GM12878 (cell line): ENCODE data around the gene BMPR1B. TPM values are rescaled to one million over a fixed set of nuclear protein-coding genes. Genes with fewer than 3 reads are reported as not detected.

ENCODE experiments used
- ATAC-seq: fragments of 200-7000 bp; cut with Tn5 transposase; 3 replicates; pipeline ENCODE4 v1.9.1; 2020; ENCODE audit warnings: mild to moderate bottlenecking, moderate library complexity
- BruUV-seq: library from RNA; stranded (reverse); fragments of 400-500 nt; replicated peaks from 2 replicates; lab custom pipeline; 2021; lab: Mats Ljungman, UMichigan
- CTCF ChIA-PET: fragments of 300-600 bp; sonication (Branson Sonifier 250); formaldehyde crosslinking; extraction: SDS; loops from one replicate; lab custom pipeline; 2021; ENCODE audit warnings: inconsistent platforms; lab: Yijun Ruan, JAX
- POLR2A ChIA-PET: fragments of 350-600 bp; formaldehyde crosslinking; extraction: SDS; loops from one replicate; lab custom pipeline; 2021; ENCODE audit warnings: inconsistent platforms; lab: Charles Lee
- RAD21 ChIA-PET: fragments of 300-600 bp; sonication (Branson Sonifier 250); formaldehyde crosslinking; loops from one replicate; lab custom pipeline; 2023; ENCODE audit warnings: antibody characterized with exemption; ENCODE audit not compliant: unreplicated experiment; lab: Charles Lee
- SMC1A ChIA-PET: fragments of 300-600 bp; sonication (Branson Sonifier 250); formaldehyde crosslinking; loops from one replicate; lab custom pipeline; 2023; ENCODE audit not compliant: unreplicated experiment, uncharacterized antibody; lab: Charles Lee
- DNase-seq: peaks from one replicate; pipeline ENCODE4 v3.0.0-alpha.2; 2011; ENCODE audit warnings: low read depth, low spot score
- FAIRE-seq: peaks from 3 replicates; lab custom pipeline; 2011; peaks lifted over from hg19 to GRCh38; lab: Jason Lieb, UNC
- H2AFZ ChIP-seq: 2 replicates; pipeline ENCODE4 v1.6.0; 2011; ENCODE audit warnings: low read depth, low read length, control low read depth; ENCODE audit not compliant: control insufficient read depth
- H3K27ac ChIP-seq: 2 replicates; pipeline ENCODE4 v1.5.1; 2011; ENCODE audit warnings: control low read depth; ENCODE audit not compliant: control insufficient read depth, insufficient read depth
- H3K27me3 ChIP-seq, 2 experiments: replicated peaks in 1 of 2; 2 replicates each; pipeline versions ENCODE4 v1.6.0 to v1.6.1; 2011; ENCODE audit warnings: low read length in 1 of 2; ENCODE audit not compliant: control insufficient read depth in 2 of 2, insufficient read depth in 2 of 2
- H3K36me3 ChIP-seq, 2 experiments: 2 replicates each; pipeline ENCODE4 v1.5.1; 2011; ENCODE audit warnings: low read length in 1 of 2; ENCODE audit not compliant: control insufficient read depth in 2 of 2, insufficient read depth in 2 of 2
- H3K4me1 ChIP-seq: 2 replicates; pipeline ENCODE4 v1.6.1; 2011; ENCODE audit warnings: mild to moderate bottlenecking, low read length, moderate library complexity, mixed read lengths; ENCODE audit not compliant: control insufficient read depth, insufficient read depth
- H3K4me2 ChIP-seq: 2 replicates; pipeline ENCODE4 v1.6.0; 2011; ENCODE audit warnings: control low read depth; ENCODE audit not compliant: control insufficient read depth, insufficient read depth
- H3K4me3 ChIP-seq: fragments of 200-600 bp; sonication (generic); 2 replicates; pipeline ENCODE4 v1.5.1; 2016
- H3K79me2 ChIP-seq: 2 replicates; pipeline ENCODE4 v1.6.0; 2011; ENCODE audit warnings: low read length; ENCODE audit not compliant: control insufficient read depth, insufficient read depth
- H3K9ac ChIP-seq: 2 replicates; pipeline ENCODE4 v1.8.0; 2011; ENCODE audit warnings: low read length, control low read depth, mixed read lengths; ENCODE audit not compliant: control insufficient read depth, insufficient read depth
- H3K9me3 ChIP-seq: replicated peaks from 3 replicates; pipeline ENCODE4 v1.5.1; 2011; ENCODE audit warnings: mild to moderate bottlenecking, low read length; ENCODE audit not compliant: control insufficient read depth, insufficient read depth
- H4K20me1 ChIP-seq: 2 replicates; pipeline ENCODE4 v1.6.0; 2011; ENCODE audit not compliant: control insufficient read depth, insufficient read depth
- BHLHE40 ChIP-seq, 2 experiments: fragments of 450-650 bp in 1 of 2; IDR thresholded peaks; 2 replicates each; pipeline ENCODE4 v1.6.1; 2011 to 2017; ENCODE audit warnings: low read depth in 2 of 2, borderline replicate concordance in 1 of 2, improper control_type of control experiment in 1 of 2, low read length in 1 of 2, mild to moderate bottlenecking in 1 of 2
- FOS ChIP-seq: IDR thresholded peaks from 3 replicates; pipeline ENCODE4 v1.6.1; 2011; ENCODE audit warnings: borderline replicate concordance; ENCODE audit not compliant: insufficient read length; ENCODE audit errors: extremely low read depth
- HCFC1 ChIP-seq: fragments of 150-350 bp; IDR thresholded peaks from 2 replicates; pipeline ENCODE4 v1.6.1; 2014; ENCODE audit warnings: low read length
- HDGF ChIP-seq: fragments of 450-650 bp; IDR thresholded peaks from 2 replicates; pipeline ENCODE4 v1.6.1; 2016; ENCODE audit warnings: antibody characterized with exemption
- NBN ChIP-seq: fragments of 450-650 bp; IDR thresholded peaks from 2 replicates; pipeline ENCODE4 v1.6.1; 2016
- POLR2AphosphoS5 ChIP-seq: IDR thresholded peaks from 2 replicates; pipeline ENCODE4 v1.6.1; 2011; ENCODE audit warnings: mild to moderate bottlenecking, low read length, inconsistent platforms
- RAD21 ChIP-seq: IDR thresholded peaks from 2 replicates; pipeline ENCODE4 v1.6.1; 2011; ENCODE audit warnings: mild to moderate bottlenecking, low read depth, low read length, moderate library complexity; ENCODE audit not compliant: insufficient read depth
- SMC3 ChIP-seq: IDR thresholded peaks from 2 replicates; pipeline ENCODE4 v1.6.1; 2011; ENCODE audit warnings: low read length, improper control_type of control experiment, borderline replicate concordance
- ZNF384 ChIP-seq: IDR thresholded peaks from 2 replicates; pipeline ENCODE4 v1.6.1; 2012; ENCODE audit warnings: low read depth, mild to moderate bottlenecking, low read length, improper control_type of control experiment, borderline replicate concordance
- WGBS: methylation state at CpG from one replicate; pipeline ENCODE4 v1.1.6; 2016; ENCODE audit warnings: low lambda C conversion rate; ENCODE audit not compliant: insufficient replicate concordance, insufficient coverage; ENCODE audit errors: missing lambda C conversion rate; 5-methylcytosine and 5-hydroxymethylcytosine counted together
- in situ Hi-C: fragments of 300-500 bp; cut with MboI; formaldehyde crosslinking; loops from 9 replicates; pipeline ENCODE4 v1.14.3; 2018; ENCODE audit warnings: mixed read lengths
- intact Hi-C: fragments of 100-400 bp; cut with micrococcal nuclease; formaldehyde crosslinking; loops from one replicate; pipeline ENCODE4 v1.14.2; 2022; ENCODE audit not compliant: unreplicated experiment
- polyA plus RNA-seq, 11 experiments: library from polyadenylated mRNA; depleted of rRNA in 4 of 11; unstranded in 6 of 11; stranded (reverse) in 5 of 11; fragments of >200 nt; fragmentation: Nextera tagmentation in 4 of 11; fragmentation: Illumina TruSeq in 1 of 11; extraction: Ambion mirVana in 4 of 11; extraction: Trizol in 1 of 11; gene quantifications; 1 replicate in 1 of 11; 2 replicates in 10 of 11; pipeline versions ENCODE4 v1.2.1 to v1.2.3, GENCODE V29; 2011 to 2016; ENCODE audit warnings: inconsistent platforms in 2 of 11, missing spikeins in 2 of 11, low read depth in 1 of 11
- total RNA-seq, 4 experiments: library from RNA; depleted of rRNA in 3 of 4; stranded (reverse); fragments of >200 nt in 3 of 4; fragmentation: Illumina TruSeq in 1 of 4; extraction: Trizol in 1 of 4; gene quantifications; 2 replicates each; pipeline versions ENCODE4 v1.2.1 to v1.2.3, GENCODE V29; 2013 to 2021
- TF ChIP-seq, protein P1 (sequence below): fragments of 150-350 bp; IDR thresholded peaks from 2 replicates; pipeline ENCODE4 v1.6.1; 2016; ENCODE audit warnings: low read depth, low read length
- TF ChIP-seq, protein P2 (sequence below), 3 experiments: IDR thresholded peaks in 2 of 3; conservative IDR thresholded peaks in 1 of 3; 2 replicates each; pipeline ENCODE4 v1.5.1; 2011; ENCODE audit warnings: low read depth in 3 of 3, low read length in 3 of 3, mild to moderate bottlenecking in 3 of 3, control low read depth in 2 of 3, moderate library complexity in 2 of 3, inconsistent platforms in 1 of 3, mixed read lengths in 1 of 3; ENCODE audit not compliant: control insufficient read depth in 2 of 3, insufficient read depth in 1 of 3; ENCODE audit errors: extremely low read depth in 1 of 3
- TF ChIP-seq, protein P3 (sequence below): IDR thresholded peaks from 2 replicates; pipeline ENCODE4 v1.6.1; 2011; ENCODE audit warnings: low read depth, low read length, improper control_type of control experiment, borderline replicate concordance

Gene BMPR1B
- total and polyA plus RNA-seq, 10 of the 15 experiments (the other 5 are each of a cell fraction or from before 2014, with no cell fraction given) = not detected

DNA sequence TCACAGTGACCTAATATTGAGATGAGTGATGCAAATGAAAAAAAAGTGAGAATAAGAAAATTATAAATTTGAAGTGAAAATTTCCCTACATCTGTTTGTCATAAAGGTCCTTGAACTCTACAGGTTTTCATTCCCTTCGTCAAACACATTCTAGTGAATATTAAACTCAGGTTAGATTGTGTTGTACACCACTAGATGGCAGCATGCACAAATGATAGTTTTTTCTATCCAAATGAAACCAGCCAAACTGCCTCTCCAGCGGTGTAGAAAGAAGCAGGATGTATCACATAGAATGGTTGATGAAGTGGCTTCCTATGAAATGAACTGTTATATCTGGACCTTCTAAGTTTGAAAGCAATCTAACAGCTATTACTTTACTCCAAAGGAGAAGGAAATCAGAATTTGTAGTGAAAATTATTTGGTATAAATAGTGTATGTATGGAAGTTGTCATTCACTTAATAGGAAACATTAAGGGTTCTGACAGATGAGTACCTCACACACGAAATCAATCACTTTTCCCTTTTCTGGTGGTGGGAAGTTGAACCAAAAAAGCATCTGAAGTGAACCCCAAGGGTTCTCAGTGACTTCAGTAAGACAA, 408.3 kb downstream of the BMPR1B start:
- no peak overlapping the region for H2AFZ ChIP-seq
- TF ChIP-seq, protein P1, sequence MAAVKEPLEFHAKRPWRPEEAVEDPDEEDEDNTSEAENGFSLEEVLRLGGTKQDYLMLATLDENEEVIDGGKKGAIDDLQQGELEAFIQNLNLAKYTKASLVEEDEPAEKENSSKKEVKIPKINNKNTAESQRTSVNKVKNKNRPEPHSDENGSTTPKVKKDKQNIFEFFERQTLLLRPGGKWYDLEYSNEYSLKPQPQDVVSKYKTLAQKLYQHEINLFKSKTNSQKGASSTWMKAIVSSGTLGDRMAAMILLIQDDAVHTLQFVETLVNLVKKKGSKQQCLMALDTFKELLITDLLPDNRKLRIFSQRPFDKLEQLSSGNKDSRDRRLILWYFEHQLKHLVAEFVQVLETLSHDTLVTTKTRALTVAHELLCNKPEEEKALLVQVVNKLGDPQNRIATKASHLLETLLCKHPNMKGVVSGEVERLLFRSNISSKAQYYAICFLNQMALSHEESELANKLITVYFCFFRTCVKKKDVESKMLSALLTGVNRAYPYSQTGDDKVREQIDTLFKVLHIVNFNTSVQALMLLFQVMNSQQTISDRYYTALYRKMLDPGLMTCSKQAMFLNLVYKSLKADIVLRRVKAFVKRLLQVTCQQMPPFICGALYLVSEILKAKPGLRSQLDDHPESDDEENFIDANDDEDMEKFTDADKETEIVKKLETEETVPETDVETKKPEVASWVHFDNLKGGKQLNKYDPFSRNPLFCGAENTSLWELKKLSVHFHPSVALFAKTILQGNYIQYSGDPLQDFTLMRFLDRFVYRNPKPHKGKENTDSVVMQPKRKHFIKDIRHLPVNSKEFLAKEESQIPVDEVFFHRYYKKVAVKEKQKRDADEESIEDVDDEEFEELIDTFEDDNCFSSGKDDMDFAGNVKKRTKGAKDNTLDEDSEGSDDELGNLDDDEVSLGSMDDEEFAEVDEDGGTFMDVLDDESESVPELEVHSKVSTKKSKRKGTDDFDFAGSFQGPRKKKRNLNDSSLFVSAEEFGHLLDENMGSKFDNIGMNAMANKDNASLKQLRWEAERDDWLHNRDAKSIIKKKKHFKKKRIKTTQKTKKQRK = no peak
- TF ChIP-seq RAD21 (peak; percentile 74), ZNF384 (0 out of 2 replicates have a peak, but pooled peaks have one; percentile 18), HDGF (no peak), NBN (no peak), SMC3 (peak; percentile 68), BHLHE40 (IDR thresholded peaks at IDR 0.05; ENCODE audit: borderline replicate concordance in 1 of 2, low read depth in 2 of 2, low read length in 1 of 2) (no peak), POLR2AphosphoS5 (no peak), FOS (no peak), HCFC1 (no peak)
- TF ChIP-seq, protein P2, sequence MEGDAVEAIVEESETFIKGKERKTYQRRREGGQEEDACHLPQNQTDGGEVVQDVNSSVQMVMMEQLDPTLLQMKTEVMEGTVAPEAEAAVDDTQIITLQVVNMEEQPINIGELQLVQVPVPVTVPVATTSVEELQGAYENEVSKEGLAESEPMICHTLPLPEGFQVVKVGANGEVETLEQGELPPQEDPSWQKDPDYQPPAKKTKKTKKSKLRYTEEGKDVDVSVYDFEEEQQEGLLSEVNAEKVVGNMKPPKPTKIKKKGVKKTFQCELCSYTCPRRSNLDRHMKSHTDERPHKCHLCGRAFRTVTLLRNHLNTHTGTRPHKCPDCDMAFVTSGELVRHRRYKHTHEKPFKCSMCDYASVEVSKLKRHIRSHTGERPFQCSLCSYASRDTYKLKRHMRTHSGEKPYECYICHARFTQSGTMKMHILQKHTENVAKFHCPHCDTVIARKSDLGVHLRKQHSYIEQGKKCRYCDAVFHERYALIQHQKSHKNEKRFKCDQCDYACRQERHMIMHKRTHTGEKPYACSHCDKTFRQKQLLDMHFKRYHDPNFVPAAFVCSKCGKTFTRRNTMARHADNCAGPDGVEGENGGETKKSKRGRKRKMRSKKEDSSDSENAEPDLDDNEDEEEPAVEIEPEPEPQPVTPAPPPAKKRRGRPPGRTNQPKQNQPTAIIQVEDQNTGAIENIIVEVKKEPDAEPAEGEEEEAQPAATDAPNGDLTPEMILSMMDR (IDR thresholded peaks at IDR 0.05 in 2 of 3, conservative IDR thresholded peaks at IDR 0.05 in 1 of 3; ENCODE audit: control insufficient read depth in 2 of 3, extremely low read depth in 1 of 3, insufficient read depth in 1 of 3, low read depth in 3 of 3, low read length in 3 of 3) = peak; percentile 44 to 79 (median 50); a peak in 5 of 6 replicates
- TF ChIP-seq, protein P3, sequence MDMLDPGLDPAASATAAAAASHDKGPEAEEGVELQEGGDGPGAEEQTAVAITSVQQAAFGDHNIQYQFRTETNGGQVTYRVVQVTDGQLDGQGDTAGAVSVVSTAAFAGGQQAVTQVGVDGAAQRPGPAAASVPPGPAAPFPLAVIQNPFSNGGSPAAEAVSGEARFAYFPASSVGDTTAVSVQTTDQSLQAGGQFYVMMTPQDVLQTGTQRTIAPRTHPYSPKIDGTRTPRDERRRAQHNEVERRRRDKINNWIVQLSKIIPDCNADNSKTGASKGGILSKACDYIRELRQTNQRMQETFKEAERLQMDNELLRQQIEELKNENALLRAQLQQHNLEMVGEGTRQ = no peak
- H3K27me3 ChIP-seq = no peaks in the 10 kb centered on the region
- H3K9me3 ChIP-seq = no peaks in the 10 kb centered on the region
- H4K20me1 ChIP-seq = no peaks in the 10 kb centered on the region
- FAIRE-seq (peak; percentile 83), DNase-seq (peak; percentile 17), ATAC-seq (peak; percentile 82)
- no peaks in the 10 kb centered on the region for H3K79me2 ChIP-seq
- CTCF ChIA-PET = interaction anchor here (0.5 to 3.5 kb wide), 6 partner anchors 9 to 870 kb away, joined by 3 to 12 read pairs (median 3); no protein-coding TSS in a partner anchor
- in situ Hi-C loops (loop anchor here (10.0 to 25.0 kb wide), 2 partner anchors 871 to 1179 kb away; no protein-coding TSS in a partner anchor), intact Hi-C loops (loop anchor here (1.0 to 10.0 kb wide), 7 partner anchors 196 to 869 kb away; partner anchors contain the start of gene PDHA2)
- H3K4me1 ChIP-seq = no peaks in the 10 kb centered on the region
- 0% methylated on average over 3 of the region's 3 CpGs for WGBS
- RAD21 ChIA-PET = no interaction called here
- H3K4me3 ChIP-seq = no peak overlapping the region
- POLR2A ChIA-PET = interaction anchor here (0.6 kb wide), 1 partner anchor 455 kb away, joined by 4 read pairs; no protein-coding TSS in a partner anchor
- no TSS peak for BruUV-seq
- no peaks in the 10 kb centered on the region for H3K36me3 ChIP-seq
- SMC1A ChIA-PET = interaction anchor here (0.6 kb wide), 1 partner anchor 1184 kb away, joined by 3 read pairs; no protein-coding TSS in a partner anchor
- H3K9ac ChIP-seq = no peak overlapping the region
- no peak overlapping the region for H3K27ac ChIP-seq
- no peak overlapping the region for H3K4me2 ChIP-seq
